Measurements from ENCODE around the gene ARMS2.

Gene ARMS2

DNA sequence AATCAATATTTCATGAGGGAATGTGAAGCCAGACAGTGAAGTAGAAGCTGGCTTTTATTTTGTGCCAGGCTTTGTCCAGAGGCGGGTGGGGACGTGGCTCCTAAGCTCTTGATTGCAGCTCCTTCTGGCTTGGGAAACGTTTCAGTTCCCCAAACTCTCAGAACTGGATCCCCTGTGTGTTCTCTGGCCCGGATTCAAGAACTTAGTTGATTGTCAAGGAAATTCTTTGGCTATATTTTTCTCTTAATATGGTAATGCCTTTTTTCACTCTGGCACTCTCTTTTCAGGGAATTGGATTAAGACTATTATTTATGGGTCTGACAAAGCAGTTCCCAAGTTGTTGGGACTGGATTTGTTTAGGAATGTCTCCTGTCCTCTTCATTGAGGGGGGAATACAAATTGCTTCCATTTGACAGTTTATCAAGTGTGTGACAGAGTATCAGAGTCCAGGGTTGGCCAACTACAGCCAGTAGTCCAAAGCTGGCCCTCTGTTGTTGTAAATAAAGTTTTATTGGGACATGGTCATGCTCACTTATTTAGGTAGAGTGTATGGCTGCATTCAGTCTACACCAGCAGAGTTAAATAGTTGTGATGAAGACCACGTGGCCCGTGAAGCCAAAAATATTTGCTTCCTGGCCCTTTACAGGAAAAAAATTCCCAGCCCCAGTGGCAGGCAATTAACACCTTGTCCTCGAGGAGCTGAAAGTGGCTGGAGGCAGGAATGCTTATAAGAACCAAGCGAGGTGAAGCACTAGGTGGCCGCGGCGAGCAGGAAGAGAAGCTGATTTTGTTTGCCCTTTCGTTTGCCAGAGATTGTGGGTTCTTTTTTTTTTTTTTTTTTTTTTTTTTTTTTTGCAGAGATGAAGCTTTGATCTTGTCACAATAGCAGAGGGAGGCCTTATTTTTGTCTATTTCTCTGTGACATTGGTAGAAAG is 41.2 kb downstream of the ARMS2 start:
- no peak overlapping the region for H3K4me3 ChIP-seq (ENCODE audit: low read depth, low read length)
- TF ChIP-seq, protein P1, sequence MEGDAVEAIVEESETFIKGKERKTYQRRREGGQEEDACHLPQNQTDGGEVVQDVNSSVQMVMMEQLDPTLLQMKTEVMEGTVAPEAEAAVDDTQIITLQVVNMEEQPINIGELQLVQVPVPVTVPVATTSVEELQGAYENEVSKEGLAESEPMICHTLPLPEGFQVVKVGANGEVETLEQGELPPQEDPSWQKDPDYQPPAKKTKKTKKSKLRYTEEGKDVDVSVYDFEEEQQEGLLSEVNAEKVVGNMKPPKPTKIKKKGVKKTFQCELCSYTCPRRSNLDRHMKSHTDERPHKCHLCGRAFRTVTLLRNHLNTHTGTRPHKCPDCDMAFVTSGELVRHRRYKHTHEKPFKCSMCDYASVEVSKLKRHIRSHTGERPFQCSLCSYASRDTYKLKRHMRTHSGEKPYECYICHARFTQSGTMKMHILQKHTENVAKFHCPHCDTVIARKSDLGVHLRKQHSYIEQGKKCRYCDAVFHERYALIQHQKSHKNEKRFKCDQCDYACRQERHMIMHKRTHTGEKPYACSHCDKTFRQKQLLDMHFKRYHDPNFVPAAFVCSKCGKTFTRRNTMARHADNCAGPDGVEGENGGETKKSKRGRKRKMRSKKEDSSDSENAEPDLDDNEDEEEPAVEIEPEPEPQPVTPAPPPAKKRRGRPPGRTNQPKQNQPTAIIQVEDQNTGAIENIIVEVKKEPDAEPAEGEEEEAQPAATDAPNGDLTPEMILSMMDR (IDR thresholded peaks at IDR 0.05; ENCODE audit: low read depth, low read length): no peak

DNA sequence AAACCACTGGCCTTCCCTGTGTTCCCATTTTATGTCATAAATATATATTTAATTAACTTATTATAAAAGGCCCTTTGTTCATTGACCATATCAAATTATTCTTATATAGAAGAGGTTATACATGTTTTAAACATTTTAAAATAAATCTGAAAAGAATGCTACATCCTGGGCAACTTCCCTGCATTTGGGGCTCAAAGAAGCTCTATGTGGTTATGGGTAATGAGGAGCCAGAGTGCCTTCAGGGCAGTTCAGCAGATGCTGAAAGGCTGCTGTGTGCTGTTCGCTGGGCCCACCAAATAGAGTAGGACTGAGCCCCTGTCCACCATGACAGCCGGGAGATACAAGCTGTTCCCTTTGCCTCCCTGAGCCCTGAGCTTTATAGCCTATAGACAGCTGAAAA is 42.8 kb downstream of the ARMS2 start:
- no peak overlapping the region for H3K4me3 ChIP-seq (ENCODE audit: low read depth, low read length)
- TF ChIP-seq, protein P1 (IDR thresholded peaks at IDR 0.05; ENCODE audit: low read depth, low read length): no peak

DNA sequence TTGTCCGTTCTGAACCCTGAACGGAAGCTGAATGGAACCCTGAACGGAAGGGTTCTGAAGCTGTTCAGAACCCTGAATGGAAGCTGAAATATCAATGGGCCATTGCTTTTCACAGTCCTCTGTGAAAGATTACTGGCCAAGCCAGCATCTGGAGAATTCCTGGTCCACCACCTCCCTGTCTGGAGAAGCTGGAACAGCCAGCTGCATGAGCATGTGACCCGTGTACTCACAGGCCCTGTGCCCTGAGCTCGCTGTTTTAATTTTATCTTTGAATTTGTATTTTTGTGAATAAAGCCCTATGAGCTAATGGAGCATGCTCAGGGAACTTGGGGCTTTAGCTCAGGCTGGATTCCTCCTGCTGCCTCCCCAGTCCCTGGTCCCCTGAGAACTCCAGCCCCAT is 44.1 kb downstream of the ARMS2 start:
- H3K4me3 ChIP-seq (ENCODE audit: low read depth, low read length): no peak overlapping the region
- TF ChIP-seq, protein P1 (IDR thresholded peaks at IDR 0.05; ENCODE audit: low read depth, low read length): no peak

DNA sequence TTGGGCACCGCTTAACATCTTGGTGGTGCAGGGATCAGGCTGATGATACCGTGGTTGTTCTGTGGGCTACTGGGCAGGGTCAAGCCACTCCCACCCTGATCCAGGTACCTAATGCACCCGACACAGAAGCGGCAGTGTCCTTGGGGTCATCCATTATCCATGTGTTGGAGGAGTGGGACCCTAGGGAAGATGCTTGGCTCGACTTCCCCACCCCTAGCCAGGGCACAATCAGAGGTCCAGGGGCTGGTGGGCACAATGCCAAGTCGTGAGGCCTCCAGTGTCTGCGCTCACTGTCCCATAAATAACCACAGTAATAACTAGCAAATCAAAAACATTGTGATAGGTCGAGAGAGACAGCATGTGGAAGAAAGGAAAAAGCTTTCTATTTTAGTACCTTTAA is 44.6 kb downstream of the ARMS2 start:
- TF ChIP-seq, protein P1 (IDR thresholded peaks at IDR 0.05; ENCODE audit: low read depth, low read length): no peak
- no peak overlapping the region for H3K4me3 ChIP-seq (ENCODE audit: low read depth, low read length)

DNA sequence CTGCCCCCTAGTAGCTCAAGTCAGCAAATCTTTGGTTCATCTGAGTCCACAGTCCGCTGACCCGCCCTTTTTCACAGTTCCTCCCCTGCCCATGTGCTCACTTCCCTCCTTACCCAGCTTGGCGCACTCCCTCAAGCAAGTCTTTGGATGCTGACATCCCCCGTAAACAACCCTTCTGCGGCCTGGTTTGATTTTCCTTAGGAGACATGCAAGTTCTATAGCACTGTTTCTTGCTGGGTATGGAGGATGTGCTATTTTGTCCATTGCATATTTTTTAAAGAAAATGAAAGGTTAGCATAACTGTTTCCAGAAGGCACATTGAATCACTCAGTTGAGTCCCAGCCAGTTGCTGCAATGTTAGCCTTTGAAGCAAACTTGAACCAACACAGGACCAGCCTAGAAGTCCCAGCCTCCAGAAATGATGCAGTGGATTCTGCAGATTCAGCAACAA is 45.1 kb downstream of the ARMS2 start:
- TF ChIP-seq, protein P1 (IDR thresholded peaks at IDR 0.05; ENCODE audit: low read depth, low read length): no peak
- no peak overlapping the region for H3K4me3 ChIP-seq (ENCODE audit: low read depth, low read length)

DNA sequence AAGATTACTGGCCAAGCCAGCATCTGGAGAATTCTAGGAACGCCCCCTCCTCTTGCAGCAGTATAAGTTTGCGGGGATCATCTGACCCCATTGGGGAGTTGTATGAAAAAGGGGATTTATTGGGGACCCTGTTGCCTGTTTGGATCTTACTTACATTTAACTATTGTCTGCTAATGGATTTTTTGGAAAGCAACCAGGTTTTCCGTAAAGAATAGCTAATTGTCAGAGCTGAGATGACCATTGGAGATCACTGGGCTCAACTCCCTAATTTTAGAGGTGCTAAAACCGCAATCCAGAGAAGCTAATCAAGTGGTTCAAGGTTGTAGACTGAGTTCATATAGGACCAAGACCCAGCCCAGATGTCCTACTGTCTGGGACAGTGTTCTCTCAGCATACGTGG is 45.7 kb downstream of the ARMS2 start:
- H3K4me3 ChIP-seq (ENCODE audit: low read depth, low read length): no peak overlapping the region
- TF ChIP-seq, protein P1 (IDR thresholded peaks at IDR 0.05; ENCODE audit: low read depth, low read length): no peak

DNA sequence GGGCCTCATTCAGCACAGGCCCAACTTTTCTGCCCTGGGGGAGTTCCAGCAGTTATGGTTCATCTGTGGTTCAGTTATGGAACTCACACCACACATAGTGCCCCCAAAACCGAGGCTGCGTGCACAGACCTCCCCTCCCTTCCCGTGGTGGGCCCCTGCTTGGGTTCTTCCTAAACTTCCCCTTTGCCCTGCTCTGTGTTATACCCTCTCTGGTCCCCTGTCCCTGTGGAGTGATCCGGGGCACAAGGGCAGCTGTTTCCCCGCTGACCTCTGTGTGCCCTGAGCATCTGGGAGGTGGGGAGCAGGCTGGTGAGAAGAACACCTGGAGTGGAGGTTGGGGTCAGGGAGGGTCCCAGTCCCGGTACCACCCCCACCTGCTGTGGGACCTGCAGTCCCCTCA is 46.3 kb downstream of the ARMS2 start:
- TF ChIP-seq, protein P1 (IDR thresholded peaks at IDR 0.05; ENCODE audit: low read depth, low read length): no peak
- H3K4me3 ChIP-seq (ENCODE audit: low read depth, low read length): no peak overlapping the region

Data from WI38 (cell line).